Measurements from ENCODE around the gene C5orf63. TPM values are rescaled to one million over a fixed set of nuclear protein-coding genes. Genes with fewer than 3 reads are reported as not detected.

C5orf63 gene
- total RNA-seq, 4 donors from 2014 or later = 2.1 to 3.6 (median 3.3) TPM

- intact Hi-C loops (cut with DNase I; ENCODE audit: low total_unique reads) = no loop called here
- TF ChIP-seq CTCF (IDR thresholded peaks at IDR 0.05 in 4 of 5, conservative IDR thresholded peaks at IDR 0.05 in 1 of 5) (no peak), POLR2A (IDR thresholded peaks at IDR 0.05) (no peak)
These were observed 20.3 kb downstream of the C5orf63 start for GRCh38 chr5:127053049-127053448.

GRCh38 chr5:127051591-127051990 lies 21.7 kb downstream of the C5orf63 start:
- Histone ChIP-seq H3K4me1 (no peaks in the 10 kb centered on the region), H3K4me3 (no peak overlapping the region), H3K27me3 (no peaks in the 10 kb centered on the region), H3K9me3 (no peaks in the 10 kb centered on the region), H3K27ac (no peak overlapping the region), H3K36me3 (no peaks in the 10 kb centered on the region)
- DNase-seq (no peak), ATAC-seq (no peak)
- intact Hi-C loops (cut with DNase I; ENCODE audit: low total_unique reads) (no loop called here), in situ Hi-C loops (cut with MboI; ENCODE audit: low sequenced_read_pairs in 4 of 4) (no loop called here)
- TF ChIP-seq CTCF (IDR thresholded peaks at IDR 0.05 in 4 of 5, conservative IDR thresholded peaks at IDR 0.05 in 1 of 5) (no peak), POLR2A (IDR thresholded peaks at IDR 0.05) (no peak)

More at GRCh38 chr5:127053049-127053448, 20.3 kb downstream of the C5orf63 start:
- H3K27ac ChIP-seq = no peak overlapping the region
- DNase-seq (no peak), ATAC-seq (no peak)
- H3K9me3 ChIP-seq = no peaks in the 10 kb centered on the region
- H3K4me3 ChIP-seq = no peak overlapping the region
- H3K36me3 ChIP-seq = no peaks in the 10 kb centered on the region
- in situ Hi-C loops (cut with MboI; ENCODE audit: low sequenced_read_pairs in 4 of 4) = no loop called here
- no peaks in the 10 kb centered on the region for H3K27me3 ChIP-seq
- H3K4me1 ChIP-seq = no peaks in the 10 kb centered on the region

- intact Hi-C loops (cut with DNase I; ENCODE audit: low total_unique reads) = no loop called here
- DNase-seq (no peak), ATAC-seq (no peak)
- no peaks in the 10 kb centered on the region for H3K4me1 ChIP-seq
- no peaks in the 10 kb centered on the region for H3K27me3 ChIP-seq
- H3K27ac ChIP-seq = no peak overlapping the region
- H3K9me3 ChIP-seq = no peaks in the 10 kb centered on the region
- in situ Hi-C loops (cut with MboI; ENCODE audit: low sequenced_read_pairs in 4 of 4) = loop anchor here in 1 of 4 donors (25.0 kb wide), 1 partner anchor 184 kb away; no protein-coding TSS in a partner anchor
- no peak for TF ChIP-seq CTCF (IDR thresholded peaks at IDR 0.05 in 4 of 5, conservative IDR thresholded peaks at IDR 0.05 in 1 of 5)
- no peak for TF ChIP-seq POLR2A (IDR thresholded peaks at IDR 0.05)
- no peak overlapping the region for H3K4me3 ChIP-seq
- H3K36me3 ChIP-seq = no peaks in the 10 kb centered on the region
These were observed 26.8 kb downstream of the C5orf63 start for GRCh38 chr5:127046343-127047072.

- no peak for DNase-seq
- intact Hi-C loops (cut with DNase I; ENCODE audit: low total_unique reads) (no loop called here), in situ Hi-C loops (cut with MboI; ENCODE audit: low sequenced_read_pairs in 4 of 4) (loop anchor here in 1 of 4 donors (25.0 kb wide), 1 partner anchor 180 kb away; no protein-coding TSS in a partner anchor)
- Histone ChIP-seq H3K4me3 (no peak overlapping the region), H3K27ac (no peak overlapping the region), H3K36me3 (no peaks in the 10 kb centered on the region), H3K9me3 (no peaks in the 10 kb centered on the region), H3K4me1 (peaks cover 0 to 6% of the 10 kb centered on the region in 2 donors), H3K27me3 (no peaks in the 10 kb centered on the region)
- TF ChIP-seq POLR2A (IDR thresholded peaks at IDR 0.05) (no peak), CTCF (IDR thresholded peaks at IDR 0.05 in 4 of 5, conservative IDR thresholded peaks at IDR 0.05 in 1 of 5) (no peak)
- no peak for ATAC-seq
These were observed 30.7 kb downstream of the C5orf63 start for GRCh38 chr5:127042593-127042992.

Measured in gastrocnemius medialis (tissue), 4 donors.